ENCODE results near the gene LCN12.

Gene LCN12

DNA sequence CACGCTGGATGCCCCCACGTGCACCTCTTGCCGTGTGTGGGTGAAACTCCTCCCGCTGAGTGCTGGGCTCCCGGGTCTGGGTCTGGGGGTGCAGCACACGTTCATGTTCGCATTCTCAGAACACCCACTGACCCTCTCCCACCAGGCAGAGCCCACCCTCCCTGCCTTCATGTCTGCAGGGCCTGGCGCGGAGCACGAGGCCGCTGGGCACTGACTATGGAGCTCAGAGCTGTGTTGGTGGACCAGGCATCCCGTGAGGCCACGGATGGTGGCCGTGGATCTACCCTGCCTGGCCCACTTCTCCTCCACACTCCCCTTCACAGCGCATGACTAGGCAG lies 8.8 kb downstream of the LCN12 start:
- Histone ChIP-seq H3K9me3 (ENCODE audit: insufficient read depth, low read length) (no peaks in the 10 kb centered on the region), H3K27ac (ENCODE audit: low read depth, low read length) (no peak overlapping the region), H4K20me1 (ENCODE audit: low read depth, low read length) (no peaks in the 10 kb centered on the region), H3K79me2 (ENCODE audit: insufficient read depth, low read length) (no peaks in the 10 kb centered on the region), H3K36me3 (ENCODE audit: low read length) (no peaks in the 10 kb centered on the region), H3F3A (ENCODE audit: insufficient read depth) (no peaks in the 10 kb centered on the region), H3K9me2 (replicated peaks; ENCODE audit: insufficient read depth, low read length) (no peaks in the 10 kb centered on the region), H3K27me3 (ENCODE audit: low read length) (no peaks in the 10 kb centered on the region), H3K9ac (ENCODE audit: low read length) (no peak overlapping the region), H2AFZ (ENCODE audit: low read depth, low read length, severe bottlenecking) (no peak overlapping the region), H3K4me2 (ENCODE audit: low read depth, low read length, poor library complexity, severe bottlenecking) (no peak overlapping the region), H3K4me3 (ENCODE audit: insufficient read depth, low read length, poor library complexity, severe bottlenecking) (no peak overlapping the region)
- TF ChIP-seq EZH2phosphoT487 (conservative IDR thresholded peaks at IDR 0.05; ENCODE audit: low read length): no peak
- no peak for TF ChIP-seq CTCF (IDR thresholded peaks at IDR 0.05; ENCODE audit: insufficient read depth, low read length, poor library complexity, severe bottlenecking)

- Histone ChIP-seq H3K9me2 (replicated peaks; ENCODE audit: insufficient read depth, low read length) (no peaks in the 10 kb centered on the region), H3K27ac (ENCODE audit: low read depth, low read length) (no peak overlapping the region), H3F3A (ENCODE audit: insufficient read depth) (no peaks in the 10 kb centered on the region), H3K9ac (ENCODE audit: low read length) (no peak overlapping the region), H3K4me3 (ENCODE audit: insufficient read depth, low read length, poor library complexity, severe bottlenecking) (no peak overlapping the region), H2AFZ (ENCODE audit: low read depth, low read length, severe bottlenecking) (no peak overlapping the region), H3K36me3 (ENCODE audit: low read length) (no peaks in the 10 kb centered on the region), H3K27me3 (ENCODE audit: low read length) (no peaks in the 10 kb centered on the region), H3K9me3 (ENCODE audit: insufficient read depth, low read length) (no peaks in the 10 kb centered on the region), H4K20me1 (ENCODE audit: low read depth, low read length) (no peaks in the 10 kb centered on the region), H3K79me2 (ENCODE audit: insufficient read depth, low read length) (no peaks in the 10 kb centered on the region), H3K4me2 (ENCODE audit: low read depth, low read length, poor library complexity, severe bottlenecking) (no peak overlapping the region)
- no peak for TF ChIP-seq CTCF (IDR thresholded peaks at IDR 0.05; ENCODE audit: insufficient read depth, low read length, poor library complexity, severe bottlenecking)
- TF ChIP-seq EZH2phosphoT487 (conservative IDR thresholded peaks at IDR 0.05; ENCODE audit: low read length): no peak
Observed at GRCh38 chr9:136961279-136962065, 9.4 kb downstream of the LCN12 start.

GRCh38 chr9:136962163-136962562 lies 10.1 kb downstream of the LCN12 start:
- no peaks in the 10 kb centered on the region for H3F3A ChIP-seq (ENCODE audit: insufficient read depth)
- no peaks in the 10 kb centered on the region for H3K9me2 ChIP-seq (replicated peaks; ENCODE audit: insufficient read depth, low read length)
- no peak overlapping the region for H2AFZ ChIP-seq (ENCODE audit: low read depth, low read length, severe bottlenecking)
- TF ChIP-seq EZH2phosphoT487 (conservative IDR thresholded peaks at IDR 0.05; ENCODE audit: low read length) (no peak), CTCF (IDR thresholded peaks at IDR 0.05; ENCODE audit: insufficient read depth, low read length, poor library complexity, severe bottlenecking) (no peak)
- H3K27ac ChIP-seq (ENCODE audit: low read depth, low read length): no peak overlapping the region
- no peaks in the 10 kb centered on the region for H3K9me3 ChIP-seq (ENCODE audit: insufficient read depth, low read length)
- no peaks in the 10 kb centered on the region for H3K36me3 ChIP-seq (ENCODE audit: low read length)
- H3K9ac ChIP-seq (ENCODE audit: low read length): no peak overlapping the region
- no peak overlapping the region for H3K4me2 ChIP-seq (ENCODE audit: low read depth, low read length, poor library complexity, severe bottlenecking)
- no peaks in the 10 kb centered on the region for H3K79me2 ChIP-seq (ENCODE audit: insufficient read depth, low read length)
- no peak overlapping the region for H3K4me3 ChIP-seq (ENCODE audit: insufficient read depth, low read length, poor library complexity, severe bottlenecking)
- H3K27me3 ChIP-seq (ENCODE audit: low read length): no peaks in the 10 kb centered on the region
- H4K20me1 ChIP-seq (ENCODE audit: low read depth, low read length): no peaks in the 10 kb centered on the region

Measured in SU-DHL-6 (cell line).